Tibial artery (tissue), 4 donors: ENCODE measurements around the gene ADAT3.

Experiments used
- DNase-seq, 2 donors: peaks; one replicate each; pipeline ENCODE4 v3.0.0-alpha.2; 2019
- H3K27ac ChIP-seq, 2 donors: fragments of 200-600 bp; sonication (generic) in 1 of 2; 1 replicate in 1 of 2; 2 replicates in 1 of 2; pipeline ENCODE4 v1.5.1; 2018 to 2019; ENCODE audit warnings: mild to moderate bottlenecking in 1 of 2
- H3K27me3 ChIP-seq, 2 donors: fragments of 200-600 bp; sonication (generic) in 1 of 2; one replicate each; pipeline versions ENCODE4 v1.5.1 to v1.6.0; 2016 to 2019
- H3K36me3 ChIP-seq, 3 donors: fragments of 200-600 bp; sonication (generic) in 2 of 3; one replicate each; pipeline ENCODE4 v1.5.1; 2016 to 2019; ENCODE audit warnings: mild to moderate bottlenecking in 2 of 3
- H3K4me1 ChIP-seq, 4 donors: fragments of 200-600 bp; sonication (generic) in 2 of 4; 1 replicate in 3 of 4; 2 replicates in 1 of 4; pipeline ENCODE4 v1.5.1; 2016 to 2019
- H3K4me3 ChIP-seq, 2 donors: fragments of 200-600 bp; sonication (generic) in 1 of 2; 1 replicate in 1 of 2; 2 replicates in 1 of 2; pipeline ENCODE4 v1.5.1; 2018 to 2019; ENCODE audit warnings: mild to moderate bottlenecking in 2 of 2
- H3K9me3 ChIP-seq, 3 donors: fragments of 200-600 bp; sonication (generic) in 1 of 3; one replicate each; pipeline ENCODE4 v1.5.1; 2016 to 2019
- intact Hi-C: fragments of 100-400 bp; cut with DNase I; formaldehyde crosslinking; loops from one replicate; pipeline ENCODE4 v1.15.0; 2023; ENCODE audit warnings: low total_unique reads
- TF ChIP-seq, protein P1 (sequence below), 2 experiments: fragments of 200-600 bp in 1 of 2; fragments of 450-650 bp in 1 of 2; IDR thresholded peaks; one replicate each; pipeline ENCODE4 v1.5.1; 2017 to 2019; ENCODE audit warnings: antibody characterized with exemption in 2 of 2, mild to moderate bottlenecking in 1 of 2, moderate library complexity in 1 of 2

ADAT3 gene

GRCh38 chr19:1931445-1931844 lies 26.2 kb downstream of the ADAT3 start:
- no peak overlapping the region for H3K27ac ChIP-seq
- DNase-seq = no peak
- no peaks in the 10 kb centered on the region for H3K9me3 ChIP-seq
- H3K4me3 ChIP-seq = no peak overlapping the region
- peaks cover 0 to 16% (median 11%) of the 10 kb centered on the region in 4 donors for H3K4me1 ChIP-seq
- no peaks in the 10 kb centered on the region for H3K36me3 ChIP-seq
- H3K27me3 ChIP-seq = peaks cover 0 to 30% of the 10 kb centered on the region in 2 donors
- intact Hi-C loops = no loop called here
- TF ChIP-seq, protein P1, sequence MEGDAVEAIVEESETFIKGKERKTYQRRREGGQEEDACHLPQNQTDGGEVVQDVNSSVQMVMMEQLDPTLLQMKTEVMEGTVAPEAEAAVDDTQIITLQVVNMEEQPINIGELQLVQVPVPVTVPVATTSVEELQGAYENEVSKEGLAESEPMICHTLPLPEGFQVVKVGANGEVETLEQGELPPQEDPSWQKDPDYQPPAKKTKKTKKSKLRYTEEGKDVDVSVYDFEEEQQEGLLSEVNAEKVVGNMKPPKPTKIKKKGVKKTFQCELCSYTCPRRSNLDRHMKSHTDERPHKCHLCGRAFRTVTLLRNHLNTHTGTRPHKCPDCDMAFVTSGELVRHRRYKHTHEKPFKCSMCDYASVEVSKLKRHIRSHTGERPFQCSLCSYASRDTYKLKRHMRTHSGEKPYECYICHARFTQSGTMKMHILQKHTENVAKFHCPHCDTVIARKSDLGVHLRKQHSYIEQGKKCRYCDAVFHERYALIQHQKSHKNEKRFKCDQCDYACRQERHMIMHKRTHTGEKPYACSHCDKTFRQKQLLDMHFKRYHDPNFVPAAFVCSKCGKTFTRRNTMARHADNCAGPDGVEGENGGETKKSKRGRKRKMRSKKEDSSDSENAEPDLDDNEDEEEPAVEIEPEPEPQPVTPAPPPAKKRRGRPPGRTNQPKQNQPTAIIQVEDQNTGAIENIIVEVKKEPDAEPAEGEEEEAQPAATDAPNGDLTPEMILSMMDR (IDR thresholded peaks at IDR 0.05) = no peak

- no peak overlapping the region for H3K4me3 ChIP-seq
- H3K36me3 ChIP-seq = no peaks in the 10 kb centered on the region
- DNase-seq = no peak
- TF ChIP-seq, protein P1 (IDR thresholded peaks at IDR 0.05) = no peak
- H3K27me3 ChIP-seq = peaks cover 0 to 30% of the 10 kb centered on the region in 2 donors
- no peak overlapping the region for H3K27ac ChIP-seq
- peaks cover 0 to 16% (median 11%) of the 10 kb centered on the region in 4 donors for H3K4me1 ChIP-seq
- intact Hi-C loops = no loop called here
- H3K9me3 ChIP-seq = no peaks in the 10 kb centered on the region
These were observed 27.2 kb downstream of the ADAT3 start for GRCh38 chr19:1932395-1932794.

DNA sequence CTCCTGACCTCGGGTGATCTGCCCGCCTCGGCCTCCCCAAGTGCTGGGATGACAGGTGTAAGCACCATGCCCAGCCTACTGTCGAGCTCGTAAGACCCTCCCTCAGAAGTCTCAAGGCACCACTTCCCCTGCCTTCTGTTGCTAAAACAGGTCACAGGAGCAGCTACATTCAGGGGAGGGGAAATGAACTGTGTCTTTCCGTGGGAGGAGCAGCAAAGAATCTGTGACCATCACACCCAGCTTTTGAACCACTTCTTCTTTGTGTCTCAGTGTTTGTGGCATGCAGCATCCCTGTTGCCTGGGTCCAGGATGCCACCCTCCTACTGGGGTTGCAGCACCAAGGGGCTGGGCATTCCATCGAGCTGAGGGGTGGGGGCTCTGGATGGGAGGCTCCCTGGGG lies 28.0 kb downstream of the ADAT3 start:
- intact Hi-C loops = no loop called here
- no peak for DNase-seq
- Histone ChIP-seq H3K27ac (no peak overlapping the region), H3K9me3 (no peaks in the 10 kb centered on the region), H3K4me3 (no peak overlapping the region), H3K27me3 (peaks cover 0 to 30% of the 10 kb centered on the region in 2 donors), H3K36me3 (no peaks in the 10 kb centered on the region), H3K4me1 (peaks cover 0 to 16% (median 11%) of the 10 kb centered on the region in 4 donors)
- TF ChIP-seq, protein P1 (IDR thresholded peaks at IDR 0.05) = no peak

DNA sequence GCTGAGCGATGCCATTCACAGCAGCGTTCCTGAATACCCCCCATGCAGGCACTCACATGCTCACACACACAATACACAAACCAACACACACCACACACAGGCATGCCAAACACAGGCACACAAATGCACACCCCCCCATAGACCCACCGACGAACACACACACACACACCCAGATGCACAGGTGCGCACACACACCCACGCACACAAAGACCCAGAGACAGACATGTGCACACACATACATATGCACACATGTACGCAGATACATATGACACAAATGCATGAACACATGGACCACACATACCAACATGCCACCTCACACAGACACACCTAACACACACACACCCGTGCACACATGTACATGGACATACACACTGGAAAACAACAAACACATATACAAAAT lies 28.7 kb downstream of the ADAT3 start:
- TF ChIP-seq, protein P1 (IDR thresholded peaks at IDR 0.05) = no peak
- Histone ChIP-seq H3K4me1 (peaks cover 0 to 13% (median 10%) of the 10 kb centered on the region in 4 donors), H3K9me3 (no peaks in the 10 kb centered on the region), H3K36me3 (no peaks in the 10 kb centered on the region), H3K27ac (no peak overlapping the region), H3K4me3 (no peak overlapping the region), H3K27me3 (peaks cover 0 to 30% of the 10 kb centered on the region in 2 donors)
- intact Hi-C loops = no loop called here
- no peak for DNase-seq

DNA sequence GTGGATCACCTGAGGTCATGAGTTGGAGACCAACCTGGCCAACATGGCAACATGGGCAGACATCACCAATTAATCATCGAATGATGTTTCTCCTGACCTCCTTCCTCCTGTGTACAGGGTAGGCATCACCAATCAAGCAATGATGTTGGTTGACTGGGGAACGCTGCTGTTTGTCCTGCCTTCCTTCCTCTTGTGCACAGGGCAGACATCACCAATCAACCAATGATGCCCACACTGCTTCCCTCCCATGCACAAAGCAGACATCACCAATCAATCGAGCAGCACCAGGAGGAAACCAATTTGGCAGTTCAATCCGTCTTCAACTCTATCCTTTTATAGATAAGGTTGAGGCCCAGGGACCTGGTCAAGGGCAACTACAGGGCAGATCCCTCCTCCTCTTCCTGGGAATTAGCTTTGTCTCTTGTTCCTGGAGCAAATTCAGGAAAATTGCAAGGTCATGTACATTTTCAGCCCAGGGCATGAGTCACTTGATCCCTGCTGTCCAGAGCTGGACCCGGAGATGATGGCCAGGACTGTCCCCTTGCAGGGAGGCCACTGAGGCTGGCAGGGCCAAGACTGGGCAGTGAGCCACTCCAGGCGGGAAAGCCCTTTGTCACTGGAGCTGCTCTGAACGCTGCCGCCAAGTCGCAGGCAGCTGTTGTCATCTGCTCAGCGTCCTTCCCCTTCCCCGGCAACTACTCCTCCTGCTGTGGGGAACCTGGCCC lies 30.4 kb downstream of the ADAT3 start:
- H3K4me3 ChIP-seq = no peak overlapping the region
- intact Hi-C loops = no loop called here
- no peak overlapping the region for H3K27ac ChIP-seq
- H3K27me3 ChIP-seq = peaks cover 0 to 26% of the 10 kb centered on the region in 2 donors
- H3K4me1 ChIP-seq = peaks cover 0 to 11% (median 7%) of the 10 kb centered on the region in 4 donors
- no peaks in the 10 kb centered on the region for H3K36me3 ChIP-seq
- TF ChIP-seq, protein P1 (IDR thresholded peaks at IDR 0.05) = no peak
- H3K9me3 ChIP-seq = no peaks in the 10 kb centered on the region
- no peak for DNase-seq
